ENCODE results near the gene SF3A1. TPM values are rescaled to one million over a fixed set of nuclear protein-coding genes. Genes with fewer than 3 reads are reported as not detected.

SF3A1 gene
- total RNA-seq, 1 experiment from 2014 or later, result 272 TPM

- TF ChIP-seq, protein P1, sequence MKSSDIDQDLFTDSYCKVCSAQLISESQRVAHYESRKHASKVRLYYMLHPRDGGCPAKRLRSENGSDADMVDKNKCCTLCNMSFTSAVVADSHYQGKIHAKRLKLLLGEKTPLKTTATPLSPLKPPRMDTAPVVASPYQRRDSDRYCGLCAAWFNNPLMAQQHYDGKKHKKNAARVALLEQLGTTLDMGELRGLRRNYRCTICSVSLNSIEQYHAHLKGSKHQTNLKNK (CRISPR knock-in tag; IDR thresholded peaks at IDR 0.05), result no peak
- TF ChIP-seq PRDM15 (CRISPR knock-in tag; IDR thresholded peaks at IDR 0.05), result no peak
These were observed 1.0 kb upstream of the SF3A1 start (continued) for GRCh38 chr22:30357650-30358215.

DNA sequence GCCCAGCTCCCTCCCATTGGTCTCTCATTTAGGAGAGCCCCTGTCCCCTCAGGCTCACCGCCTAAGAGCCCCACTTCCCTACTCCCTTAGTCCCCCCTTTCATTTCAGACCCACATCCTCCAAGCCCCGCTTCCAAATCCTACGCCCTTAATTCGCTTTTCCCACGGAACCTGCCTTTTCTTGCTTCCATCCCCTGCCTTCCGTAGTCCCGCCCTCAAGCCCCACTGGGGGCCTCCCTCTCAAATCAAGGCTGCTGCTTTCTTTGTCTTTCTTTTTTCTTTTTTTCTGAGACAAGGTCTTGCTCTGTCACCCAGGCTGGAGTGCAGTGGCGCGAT, 509 bp upstream of the SF3A1 start:
- CTCF ChIA-PET, result interaction anchor here (0.7 to 3.6 kb wide), 9 partner anchors 30 to 94 kb away, joined by 3 to 25 read pairs (median 5); partner anchors contain the start of genes CASTOR1, MTFP1, RNF215 and SEC14L2
- ATAC-seq (peak; percentile 5; the same call in 1 of the 2 replicates), DNase-seq (ENCODE audit: low spot score) (no peak)
- peaks cover 18% of the 10 kb centered on the region for H3K36me3 Mint-ChIP-seq
- H3K27me3 Mint-ChIP-seq (ENCODE audit: low read depth), result no peaks in the 10 kb centered on the region
- no peaks in the 10 kb centered on the region for H3K9me3 Mint-ChIP-seq
- peak overlapping the region; percentile 95 for H3K4me3 Mint-ChIP-seq
- no peak for TF ChIP-seq ATF6 (CRISPR knock-in tag; IDR thresholded peaks at IDR 0.05)
- no peak for TF ChIP-seq SP1 (CRISPR knock-in tag; conservative IDR thresholded peaks at IDR 0.05)
- no peak for TF ChIP-seq OVOL2 (CRISPR knock-in tag; IDR thresholded peaks at IDR 0.05; ENCODE audit: borderline replicate concordance)
- peak overlapping the region; percentile 95 for H3K27ac Mint-ChIP-seq
- POLR2A ChIA-PET, result interaction anchor here (0.6 to 1.7 kb wide), 7 partner anchors 17 to 69 kb away, joined by 3 to 19 read pairs (median 6); partner anchors contain the start of genes CASTOR1, MTFP1, RNF215 and SEC14L2
- H3K4me1 Mint-ChIP-seq, result peaks cover 25% of the 10 kb centered on the region

GRCh38 chr22:30354644-30355043, 2.0 kb downstream of the SF3A1 start:
- DNase-seq (ENCODE audit: low spot score), result no peak
- Mint-ChIP-seq H3K4me3 (peak overlapping the region; percentile 95; the same call in 1 of the 2 replicates), H3K9me3 (no peaks in the 10 kb centered on the region), H3K4me1 (peaks cover 20% of the 10 kb centered on the region), H3K36me3 (peaks cover 38% of the 10 kb centered on the region), H3K27ac (peak overlapping the region; percentile 74; the same call in 1 of the 2 replicates), H3K27me3 (ENCODE audit: low read depth) (no peaks in the 10 kb centered on the region)
- ATAC-seq, result no peak
- POLR2A ChIA-PET, result no interaction called here
- CTCF ChIA-PET, result no interaction called here
- TF ChIP-seq ZBTB21 (CRISPR knock-in tag; IDR thresholded peaks at IDR 0.05; ENCODE audit: borderline replicate concordance), result no peak
- no peak for TF ChIP-seq NFYB (CRISPR knock-in tag; conservative IDR thresholded peaks at IDR 0.05; ENCODE audit: low read depth)
- TF ChIP-seq, protein P2, sequence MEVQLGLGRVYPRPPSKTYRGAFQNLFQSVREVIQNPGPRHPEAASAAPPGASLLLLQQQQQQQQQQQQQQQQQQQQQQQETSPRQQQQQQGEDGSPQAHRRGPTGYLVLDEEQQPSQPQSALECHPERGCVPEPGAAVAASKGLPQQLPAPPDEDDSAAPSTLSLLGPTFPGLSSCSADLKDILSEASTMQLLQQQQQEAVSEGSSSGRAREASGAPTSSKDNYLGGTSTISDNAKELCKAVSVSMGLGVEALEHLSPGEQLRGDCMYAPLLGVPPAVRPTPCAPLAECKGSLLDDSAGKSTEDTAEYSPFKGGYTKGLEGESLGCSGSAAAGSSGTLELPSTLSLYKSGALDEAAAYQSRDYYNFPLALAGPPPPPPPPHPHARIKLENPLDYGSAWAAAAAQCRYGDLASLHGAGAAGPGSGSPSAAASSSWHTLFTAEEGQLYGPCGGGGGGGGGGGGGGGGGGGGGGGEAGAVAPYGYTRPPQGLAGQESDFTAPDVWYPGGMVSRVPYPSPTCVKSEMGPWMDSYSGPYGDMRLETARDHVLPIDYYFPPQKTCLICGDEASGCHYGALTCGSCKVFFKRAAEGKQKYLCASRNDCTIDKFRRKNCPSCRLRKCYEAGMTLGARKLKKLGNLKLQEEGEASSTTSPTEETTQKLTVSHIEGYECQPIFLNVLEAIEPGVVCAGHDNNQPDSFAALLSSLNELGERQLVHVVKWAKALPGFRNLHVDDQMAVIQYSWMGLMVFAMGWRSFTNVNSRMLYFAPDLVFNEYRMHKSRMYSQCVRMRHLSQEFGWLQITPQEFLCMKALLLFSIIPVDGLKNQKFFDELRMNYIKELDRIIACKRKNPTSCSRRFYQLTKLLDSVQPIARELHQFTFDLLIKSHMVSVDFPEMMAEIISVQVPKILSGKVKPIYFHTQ (CRISPR knock-in tag; IDR thresholded peaks at IDR 0.05), result no peak
- no peak for TF ChIP-seq RELA (CRISPR knock-in tag; IDR thresholded peaks at IDR 0.05; ENCODE audit: borderline replicate concordance)
- TF ChIP-seq HMGA2 (CRISPR knock-in tag; IDR thresholded peaks at IDR 0.05), result no peak
- TF ChIP-seq ZNF671 (CRISPR knock-in tag; IDR thresholded peaks at IDR 0.05), result no peak
- TF ChIP-seq MXD4 (CRISPR knock-in tag; IDR thresholded peaks at IDR 0.05; ENCODE audit: borderline replicate concordance), result no peak
- TF ChIP-seq ZNF317 (CRISPR knock-in tag; IDR thresholded peaks at IDR 0.05; ENCODE audit: borderline replicate concordance, low read depth), result no peak
- TF ChIP-seq CBFB (CRISPR knock-in tag; IDR thresholded peaks at IDR 0.05; ENCODE audit: low read depth), result no peak
- TF ChIP-seq, protein P3, sequence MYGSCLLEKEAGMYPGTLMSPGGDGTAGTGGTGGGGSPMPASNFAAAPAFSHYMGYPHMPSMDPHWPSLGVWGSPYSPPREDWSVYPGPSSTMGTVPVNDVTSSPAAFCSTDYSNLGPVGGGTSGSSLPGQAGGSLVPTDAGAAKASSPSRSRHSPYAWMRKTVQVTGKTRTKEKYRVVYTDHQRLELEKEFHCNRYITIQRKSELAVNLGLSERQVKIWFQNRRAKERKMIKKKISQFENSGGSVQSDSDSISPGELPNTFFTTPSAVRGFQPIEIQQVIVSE (CRISPR knock-in tag; IDR thresholded peaks at IDR 0.05; ENCODE audit: borderline replicate concordance), result no peak
- TF ChIP-seq ZNF532 (CRISPR knock-in tag; IDR thresholded peaks at IDR 0.05; ENCODE audit: borderline replicate concordance), result no peak
- TF ChIP-seq ATF2 (CRISPR knock-in tag; IDR thresholded peaks at IDR 0.05; ENCODE audit: borderline replicate concordance, low read depth), result no peak
